Measurements from ENCODE around the gene KCNC2.

The KCNC2 gene

GRCh38 chr12:75157385-75157784 is 52.3 kb downstream of the KCNC2 start:
- no peak for DNase-seq

- no peak for DNase-seq
Measured at GRCh38 chr12:75155962-75156361, 53.7 kb downstream of the KCNC2 start.

- no peak for DNase-seq
Measured at GRCh38 chr12:75154388-75154787, 55.3 kb downstream of the KCNC2 start.

GRCh38 chr12:75139196-75139595 is 70.4 kb downstream of the KCNC2 start:
- DNase-seq, result no peak

- DNase-seq, result no peak
Measured at GRCh38 chr12:75137896-75138295, 71.7 kb downstream of the KCNC2 start.

GRCh38 chr12:75135026-75135425 is 74.6 kb downstream of the KCNC2 start:
- no peak for DNase-seq

GRCh38 chr12:75130811-75131210 is 78.8 kb downstream of the KCNC2 start:
- DNase-seq, result no peak

- DNase-seq, result no peak
Measured at GRCh38 chr12:75129275-75129674, 80.4 kb downstream of the KCNC2 start.

- no peak for DNase-seq
Measured at GRCh38 chr12:75121036-75121705, 88.5 kb downstream of the KCNC2 start.

GRCh38 chr12:75120311-75120711 is 89.3 kb downstream of the KCNC2 start:
- DNase-seq, result no peak

GRCh38 chr12:75116646-75117198 is 92.9 kb downstream of the KCNC2 start:
- DNase-seq, result no peak

- DNase-seq, result no peak
Measured at GRCh38 chr12:75115748-75116147, 93.9 kb downstream of the KCNC2 start.

- DNase-seq, result no peak
Measured at GRCh38 chr12:75103822-75104221, 105.8 kb downstream of the KCNC2 start.

- DNase-seq, result no peak
Measured at GRCh38 chr12:75101781-75102180, 107.9 kb downstream of the KCNC2 start.

GRCh38 chr12:75099210-75099609 is 110.4 kb downstream of the KCNC2 start:
- DNase-seq, result no peak

- no peak for DNase-seq
Measured at GRCh38 chr12:75097003-75097402, 112.6 kb downstream of the KCNC2 start.

- DNase-seq, result no peak
Measured at GRCh38 chr12:75087654-75088053, 122.0 kb downstream of the KCNC2 start.

- no peak for DNase-seq
Measured at GRCh38 chr12:75086091-75087038, 123.3 kb downstream of the KCNC2 start.

GRCh38 chr12:75081305-75081704 is 128.3 kb downstream of the KCNC2 start:
- DNase-seq, result no peak

GRCh38 chr12:75080582-75080981 is 129.1 kb downstream of the KCNC2 start:
- DNase-seq, result no peak

- no peak for DNase-seq
Measured at GRCh38 chr12:75065482-75065881, 144.2 kb downstream of the KCNC2 start.

GRCh38 chr12:75062691-75063090 is 146.9 kb downstream of the KCNC2 start:
- no peak for DNase-seq

- DNase-seq, result no peak
Measured at GRCh38 chr12:75058228-75058627, 151.4 kb downstream of the KCNC2 start.

- DNase-seq, result no peak
Measured at GRCh38 chr12:75048767-75049166, 160.9 kb downstream of the KCNC2 start.
